CD4-positive, CD25-positive, alpha-beta regulatory T cell (primary cell): ENCODE data around the gene SEZ6. TPM values are rescaled to one million over a fixed set of nuclear protein-coding genes. Genes with fewer than 3 reads are reported as not detected.

Source experiments
- ATAC-seq, 2 donors: fragments of 150-1000 bp; cut with Tn5 transposase; one replicate each; pipeline ENCODE4 v1.10.0; 2021; ENCODE audit warnings: low read depth in 2 of 2, moderate number of reproducible peaks in 2 of 2, moderate library complexity in 1 of 2
- DNase-seq, 3 donors: peaks; one replicate each; pipeline versions ENCODE4 v3.0.0 to v3.0.0-alpha.2; 2012 to 2022; ENCODE audit warnings: mixed read lengths in 1 of 3
- H3K27ac ChIP-seq: one replicate; pipeline ENCODE4 v1.7.0; 2013; ENCODE audit warnings: mild to moderate bottlenecking, low read length; ENCODE audit not compliant: insufficient read depth, poor library complexity, severe bottlenecking
- H3K27me3 ChIP-seq: one replicate; pipeline ENCODE4 v1.7.0; 2013; ENCODE audit warnings: low read length; ENCODE audit not compliant: control insufficient read depth, insufficient read depth
- H3K36me3 ChIP-seq: one replicate; pipeline ENCODE4 v1.7.0; 2013; ENCODE audit warnings: mild to moderate bottlenecking, low read length, moderate library complexity; ENCODE audit not compliant: control insufficient read depth, insufficient read depth
- H3K4me1 ChIP-seq: 2 replicates; pipeline ENCODE4 v1.7.0; 2013; ENCODE audit warnings: mild to moderate bottlenecking, low read length; ENCODE audit not compliant: insufficient read depth, control insufficient read depth, poor library complexity, severe bottlenecking
- H3K4me3 ChIP-seq: one replicate; pipeline ENCODE4 v1.7.0; 2013; ENCODE audit warnings: low read depth, mild to moderate bottlenecking, low read length, moderate library complexity
- H3K9me3 ChIP-seq, 2 experiments: 1 replicate in 1 of 2; 2 replicates in 1 of 2; pipeline ENCODE4 v1.7.0; 2013; ENCODE audit warnings: low read length in 2 of 2, mild to moderate bottlenecking in 1 of 2, moderate library complexity in 1 of 2; ENCODE audit not compliant: control insufficient read depth in 2 of 2
- H3K27ac Mint-ChIP-seq, 3 donors: one replicate each; pipeline ENCODE4 v1.8.0; 2020 to 2022; ENCODE audit warnings: mild to moderate bottlenecking in 3 of 3, mixed read lengths in 3 of 3, moderate library complexity in 2 of 3
- H3K27me3 Mint-ChIP-seq: one replicate; pipeline ENCODE4 v1.8.0; 2022; ENCODE audit warnings: mild to moderate bottlenecking, mixed read lengths
- H3K36me3 Mint-ChIP-seq: one replicate; pipeline ENCODE4 v1.8.0; 2020; ENCODE audit warnings: mixed read lengths
- H3K4me1 Mint-ChIP-seq, 4 donors: one replicate each; pipeline ENCODE4 v1.8.0; 2020 to 2022; ENCODE audit warnings: mixed read lengths in 4 of 4, mild to moderate bottlenecking in 1 of 4
- H3K4me3 Mint-ChIP-seq, 4 donors: one replicate each; pipeline ENCODE4 v1.8.0; 2020 to 2022; ENCODE audit warnings: mild to moderate bottlenecking in 4 of 4, mixed read lengths in 4 of 4, moderate library complexity in 3 of 4
- H3K9me3 Mint-ChIP-seq, 7 donors: one replicate each; pipeline ENCODE4 v1.8.0; 2020 to 2022; ENCODE audit warnings: mixed read lengths in 7 of 7, mild to moderate bottlenecking in 3 of 7, moderate library complexity in 2 of 7
- polyA plus RNA-seq, 4 donors: library from polyadenylated mRNA; unstranded; fragments of 300-500 nt; fragmentation: Illumina TruSeq; gene quantifications; one replicate each; pipeline ENCODE4 v1.2.3, GENCODE V29; 2021
- total RNA-seq: library from RNA; stranded (reverse); gene quantifications from one replicate; pipeline ENCODE4 v1.2.3, GENCODE V29; 2022

SEZ6 gene
- total and polyA plus RNA-seq, 5 donors from 2014 or later = 0.57 to 1.2 (median 0.76) TPM; not detected in 2

GRCh38 chr17:29018788-29019474, 13.1 kb upstream of the SEZ6 start:
- H3K27me3 Mint-ChIP-seq = peaks cover 68% of the 10 kb centered on the region
- peaks cover 0 to 1% (median 0%) of the 10 kb centered on the region in 7 donors for H3K9me3 Mint-ChIP-seq

GRCh38 chr17:29016345-29017210, 10.7 kb upstream of the SEZ6 start:
- Mint-ChIP-seq H3K4me3 (no peak overlapping the region), H3K27me3 (peaks cover 51% of the 10 kb centered on the region), H3K36me3 (no peaks in the 10 kb centered on the region), H3K9me3 (peaks cover 0 to 1% (median 0%) of the 10 kb centered on the region in 7 donors), H3K4me1 (peaks cover 0 to 8% (median 2%) of the 10 kb centered on the region in 4 donors), H3K27ac (no peak overlapping the region)
- H3K27ac ChIP-seq = no peak overlapping the region
- peaks cover 24% of the 10 kb centered on the region for H3K27me3 ChIP-seq
- ATAC-seq (no peak), DNase-seq (no peak)
- no peaks in the 10 kb centered on the region for H3K36me3 ChIP-seq
- H3K4me3 ChIP-seq = no peak overlapping the region
- H3K4me1 ChIP-seq = peaks cover 14% of the 10 kb centered on the region
- no peaks in the 10 kb centered on the region for H3K9me3 ChIP-seq

More at GRCh38 chr17:29018788-29019474, 13.1 kb upstream of the SEZ6 start:
- Mint-ChIP-seq H3K36me3 (no peaks in the 10 kb centered on the region), H3K27ac (no peak overlapping the region), H3K4me3 (peak overlapping the region in 1 of 4 donors; percentile 60), H3K4me1 (peaks cover 0 to 8% (median 2%) of the 10 kb centered on the region in 4 donors)
- Histone ChIP-seq H3K36me3 (no peaks in the 10 kb centered on the region), H3K4me3 (no peak overlapping the region), H3K27me3 (peaks cover 34% of the 10 kb centered on the region), H3K4me1 (peaks cover 14% of the 10 kb centered on the region), H3K27ac (no peak overlapping the region), H3K9me3 (no peaks in the 10 kb centered on the region)
- no peak for ATAC-seq
- no peak for DNase-seq

GRCh38 chr17:29014716-29015115, 8.9 kb upstream of the SEZ6 start:
- Mint-ChIP-seq H3K27me3 (peaks cover 50% of the 10 kb centered on the region), H3K4me3 (no peak overlapping the region), H3K9me3 (peaks cover 0 to 1% (median 0%) of the 10 kb centered on the region in 7 donors), H3K36me3 (no peaks in the 10 kb centered on the region), H3K27ac (no peak overlapping the region), H3K4me1 (peaks cover 0 to 5% (median 2%) of the 10 kb centered on the region in 4 donors)
- ATAC-seq (no peak), DNase-seq (no peak)
- H3K4me3 ChIP-seq = no peak overlapping the region
- H3K36me3 ChIP-seq = no peaks in the 10 kb centered on the region
- H3K9me3 ChIP-seq = no peaks in the 10 kb centered on the region
- peaks cover 16% of the 10 kb centered on the region for H3K27me3 ChIP-seq
- H3K27ac ChIP-seq = no peak overlapping the region
- peaks cover 9% of the 10 kb centered on the region for H3K4me1 ChIP-seq

GRCh38 chr17:29012535-29012934, 6.7 kb upstream of the SEZ6 start:
- Histone ChIP-seq H3K4me3 (no peak overlapping the region), H3K27me3 (peaks cover 14% of the 10 kb centered on the region), H3K9me3 (no peaks in the 10 kb centered on the region), H3K27ac (no peak overlapping the region), H3K4me1 (no peaks in the 10 kb centered on the region), H3K36me3 (no peaks in the 10 kb centered on the region)
- DNase-seq = no peak
- Mint-ChIP-seq H3K27ac (no peak overlapping the region), H3K9me3 (peaks cover 0 to 1% (median 0%) of the 10 kb centered on the region in 7 donors), H3K36me3 (no peaks in the 10 kb centered on the region), H3K27me3 (peaks cover 50% of the 10 kb centered on the region), H3K4me1 (no peaks in the 10 kb centered on the region), H3K4me3 (no peak overlapping the region)
- no peak for ATAC-seq

GRCh38 chr17:29010586-29010985, 4.8 kb upstream of the SEZ6 start:
- peaks cover 0 to 1% (median 0%) of the 10 kb centered on the region in 7 donors for H3K9me3 Mint-ChIP-seq
- Histone ChIP-seq H3K9me3 (no peaks in the 10 kb centered on the region), H3K4me1 (no peaks in the 10 kb centered on the region), H3K27me3 (peaks cover 15% of the 10 kb centered on the region), H3K4me3 (no peak overlapping the region), H3K27ac (no peak overlapping the region), H3K36me3 (no peaks in the 10 kb centered on the region)
- ATAC-seq (no peak), DNase-seq (no peak)
- H3K27me3 Mint-ChIP-seq = peaks cover 57% of the 10 kb centered on the region
- H3K27ac Mint-ChIP-seq = no peak overlapping the region
- peaks cover 0 to 4% (median 0%) of the 10 kb centered on the region in 4 donors for H3K4me1 Mint-ChIP-seq
- H3K36me3 Mint-ChIP-seq = no peaks in the 10 kb centered on the region
- no peak overlapping the region for H3K4me3 Mint-ChIP-seq

GRCh38 chr17:29010129-29010528, 4.3 kb upstream of the SEZ6 start:
- no peak for DNase-seq
- no peaks in the 10 kb centered on the region for H3K36me3 Mint-ChIP-seq
- peaks cover 0 to 1% (median 0%) of the 10 kb centered on the region in 7 donors for H3K9me3 Mint-ChIP-seq
- H3K4me1 Mint-ChIP-seq = peaks cover 0 to 6% (median 0%) of the 10 kb centered on the region in 4 donors
- peaks cover 55% of the 10 kb centered on the region for H3K27me3 Mint-ChIP-seq
- H3K4me3 Mint-ChIP-seq = no peak overlapping the region
- H3K27ac Mint-ChIP-seq = no peak overlapping the region
- peaks cover 15% of the 10 kb centered on the region for H3K27me3 ChIP-seq
- H3K36me3 ChIP-seq = no peaks in the 10 kb centered on the region
- no peaks in the 10 kb centered on the region for H3K9me3 ChIP-seq
- no peaks in the 10 kb centered on the region for H3K4me1 ChIP-seq
- no peak overlapping the region for H3K27ac ChIP-seq
- ATAC-seq = no peak
- H3K4me3 ChIP-seq = no peak overlapping the region

- H3K36me3 ChIP-seq = no peaks in the 10 kb centered on the region
- peaks cover 23% of the 10 kb centered on the region for H3K27me3 ChIP-seq
- no peaks in the 10 kb centered on the region for H3K4me1 ChIP-seq
- peaks cover 0 to 6% (median 0%) of the 10 kb centered on the region in 4 donors for H3K4me1 Mint-ChIP-seq
- no peak overlapping the region for H3K27ac Mint-ChIP-seq
- H3K9me3 ChIP-seq = no peaks in the 10 kb centered on the region
- no peaks in the 10 kb centered on the region for H3K9me3 Mint-ChIP-seq
- H3K27me3 Mint-ChIP-seq = peaks cover 53% of the 10 kb centered on the region
- no peak for ATAC-seq
- no peak overlapping the region for H3K4me3 Mint-ChIP-seq
- no peaks in the 10 kb centered on the region for H3K36me3 Mint-ChIP-seq
- no peak for DNase-seq
- no peak overlapping the region for H3K4me3 ChIP-seq
- H3K27ac ChIP-seq = no peak overlapping the region
Measured at GRCh38 chr17:29008591-29008990, 2.8 kb upstream of the SEZ6 start.
